HL-60/S4 treated with phorbol 12-myristate 13-acetate at 8.2 ng/mL for 4 days and 3 days (cell line): ENCODE measurements around the gene QRFPR.
"Not testable (repeated sequence)": the region's sequence is repeated elsewhere in the genome, so short reads cannot be mapped to it uniquely, and the experiment has no call there.

Experiments
- in situ Hi-C: fragments of 300-500 bp; cut with MboI; formaldehyde crosslinking; loops from 2 replicates; pipeline ENCODE4 v1.15.0; 2022; ENCODE audit warnings: low sequenced_read_pairs

The QRFPR gene

GRCh38 chr4:121380776-121381462 lies at the start of gene QRFPR:
TSS of gene QRFPR (minus strand) at chr4:121381018. CDS start at chr4:121380647, 371 bp downstream.
- in situ Hi-C loops: no loop called here

DNA sequence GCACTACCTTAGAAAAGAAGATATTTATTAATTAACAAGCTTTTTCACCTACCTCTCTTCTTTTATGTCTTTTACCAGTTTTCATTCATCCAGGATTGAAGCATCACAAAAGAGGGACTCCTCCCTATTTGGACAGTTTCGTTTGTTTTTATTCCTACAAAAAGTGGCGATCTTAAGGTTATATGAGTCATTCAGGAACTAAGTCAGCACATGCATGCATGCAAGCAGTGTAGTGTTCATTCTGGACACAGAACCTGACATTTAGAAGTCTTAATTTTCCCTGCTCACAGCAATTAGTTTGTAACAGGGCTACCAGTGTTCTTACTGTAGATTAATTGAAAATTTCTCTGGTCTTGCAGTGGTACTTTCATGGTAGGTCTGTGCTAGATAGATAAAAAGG lies 47.9 kb upstream of the QRFPR start:
- in situ Hi-C loops: no loop called here

DNA sequence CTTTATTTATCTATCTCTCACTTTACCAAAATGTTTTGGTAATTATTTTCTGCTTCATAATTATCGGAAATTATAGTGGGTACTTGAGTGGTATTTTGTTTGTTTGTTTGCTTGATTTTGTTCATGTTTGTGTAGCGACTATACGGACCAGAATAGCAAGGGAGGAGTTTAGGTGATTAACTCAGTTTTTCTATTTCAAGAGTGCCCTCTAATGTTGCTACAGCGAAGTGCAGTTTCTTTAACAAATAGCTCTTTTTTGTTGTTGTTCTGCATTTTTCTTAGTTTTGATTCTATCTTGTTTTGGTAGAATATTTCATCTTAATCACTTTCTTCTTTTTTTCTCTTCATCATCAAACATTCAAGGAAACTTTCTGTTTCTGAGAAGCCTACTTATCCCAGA lies 40.8 kb upstream of the QRFPR start:
- in situ Hi-C loops: no loop called here

DNA sequence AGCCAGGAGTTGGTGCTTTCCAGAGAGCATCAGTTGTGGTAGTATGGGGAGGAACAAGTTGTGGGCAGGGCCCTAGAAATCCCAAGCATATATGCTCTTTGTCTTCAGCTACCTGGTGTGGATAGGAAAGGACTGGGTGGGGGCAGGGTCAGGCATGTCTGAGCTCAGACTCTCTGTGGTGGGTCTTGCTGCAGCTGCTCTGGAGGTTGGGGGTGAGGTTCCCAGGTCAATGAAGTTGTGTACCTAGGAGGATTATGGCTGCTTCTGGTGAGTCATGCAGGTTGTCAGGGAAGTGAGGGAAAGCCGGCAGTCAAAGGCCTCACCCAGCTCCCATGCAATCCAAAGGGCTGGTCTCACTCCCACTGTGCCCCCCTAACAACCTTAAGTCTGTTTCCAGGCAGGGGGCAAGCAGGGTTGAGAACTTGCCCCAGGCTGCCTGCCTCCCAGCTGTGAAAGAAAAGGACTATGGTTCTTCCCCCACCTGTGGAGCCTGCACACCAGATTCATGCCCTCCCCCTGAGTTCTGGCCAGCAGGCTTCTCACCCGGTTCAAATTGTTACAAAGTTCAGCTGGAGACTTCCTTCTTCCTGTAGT lies 30.4 kb upstream of the QRFPR start:
- in situ Hi-C loops: no loop called here

DNA sequence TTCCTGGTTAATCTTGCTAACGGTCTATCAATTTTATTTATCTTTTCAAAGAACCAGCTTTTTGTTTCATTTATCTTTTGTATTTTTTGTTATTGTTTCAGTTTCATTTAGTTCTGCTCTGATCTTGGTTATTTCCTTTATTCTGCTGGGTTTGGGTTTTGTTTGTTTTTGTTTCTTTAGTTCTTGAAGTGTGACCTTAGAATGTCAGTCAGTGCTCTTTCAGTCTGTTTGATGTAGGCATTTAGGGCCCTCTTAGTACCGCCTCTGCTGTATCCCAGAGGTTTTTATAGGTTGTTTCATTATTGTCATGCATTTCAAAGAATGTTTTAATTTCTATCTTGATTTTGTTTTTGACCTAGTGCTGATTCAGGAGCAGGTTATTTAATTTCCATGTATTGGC lies 27.7 kb upstream of the QRFPR start:
- in situ Hi-C loops: not testable (repeated sequence)

DNA sequence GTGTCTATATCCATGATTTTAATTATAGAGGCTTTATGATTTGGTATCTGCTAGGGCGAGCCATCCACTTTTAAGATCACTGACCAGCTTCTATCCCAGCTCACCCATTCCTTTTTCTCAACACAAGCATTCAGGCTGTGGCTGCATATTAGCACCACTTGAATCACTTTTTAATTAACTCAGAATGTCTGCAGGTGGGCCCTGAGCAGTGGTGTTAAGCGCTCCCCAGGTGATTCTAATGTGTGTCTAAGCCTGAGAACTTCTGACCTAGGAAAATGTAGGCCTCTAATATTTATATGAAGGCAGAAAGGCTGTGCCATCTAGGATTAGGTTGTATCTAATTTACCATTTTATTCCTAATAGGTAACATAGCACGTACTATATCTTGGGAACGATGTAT lies 19.8 kb upstream of the QRFPR start:
- in situ Hi-C loops: no loop called here

DNA sequence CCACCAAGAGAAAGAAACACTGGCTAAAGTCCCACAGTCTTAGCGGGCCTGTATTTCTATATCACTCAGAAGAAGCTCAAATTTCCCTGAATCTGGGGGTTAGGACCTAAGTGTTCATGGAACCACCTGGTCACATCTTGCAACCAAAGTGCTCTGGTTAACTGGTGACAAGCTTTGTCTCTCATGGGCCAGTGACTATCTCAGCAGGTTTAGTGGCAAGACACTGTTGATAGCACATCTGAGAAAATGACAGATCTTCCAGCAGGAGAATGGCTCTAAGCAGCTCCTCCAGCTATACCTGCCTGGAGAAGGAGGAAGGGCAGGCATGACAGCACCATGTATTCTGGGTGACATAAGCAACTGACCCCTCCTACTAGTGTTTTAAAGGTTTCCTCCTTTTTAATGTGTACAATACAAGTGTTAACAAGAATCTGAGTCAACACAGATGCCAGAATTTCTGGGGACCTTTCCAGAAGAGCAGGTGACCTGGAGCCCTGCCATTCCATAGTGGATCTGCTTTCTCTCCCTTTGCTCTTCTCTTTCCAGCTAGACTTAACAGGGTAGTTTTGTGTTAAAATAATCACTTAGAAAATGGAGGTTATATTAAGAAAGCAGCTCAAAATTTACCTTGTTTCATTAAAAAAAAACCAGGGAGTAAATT lies 17.3 kb upstream of the QRFPR start:
- in situ Hi-C loops: no loop called here

- in situ Hi-C loops: no loop called here
Observed at GRCh38 chr4:121397434-121397833, 16.6 kb upstream of the QRFPR start.

DNA sequence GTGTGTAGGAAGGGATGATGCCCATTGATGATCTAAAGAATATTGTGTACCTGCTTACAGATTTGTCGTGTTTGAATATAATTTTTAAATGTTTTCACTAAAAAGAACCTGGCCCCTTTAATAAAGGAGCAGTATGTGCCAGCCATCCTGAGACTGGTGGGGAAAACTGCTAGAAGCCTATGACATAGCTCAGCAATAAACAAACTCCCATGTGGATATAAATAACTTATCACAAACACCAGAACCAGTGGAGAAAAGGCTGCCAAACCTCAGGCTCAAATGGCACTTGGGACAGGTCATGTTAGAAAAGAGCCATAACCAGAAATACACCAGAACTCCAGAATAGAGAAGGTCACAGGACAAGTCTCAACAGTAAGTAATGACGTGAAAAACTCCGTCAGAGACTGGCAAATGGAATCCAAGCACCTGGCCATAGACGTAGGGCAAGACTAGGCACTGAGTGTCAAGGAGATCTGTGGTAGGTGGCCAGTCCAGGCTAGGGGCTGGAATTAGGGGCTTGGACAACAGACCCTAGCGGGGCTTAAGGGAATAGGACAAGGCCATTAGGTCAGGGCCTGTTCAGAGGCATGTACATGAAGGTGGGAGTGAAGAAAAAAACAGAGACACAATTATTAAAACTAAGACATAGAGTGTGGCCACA lies 11.7 kb upstream of the QRFPR start:
- in situ Hi-C loops: no loop called here

- in situ Hi-C loops: no loop called here
Observed at GRCh38 chr4:121390335-121390734, 9.5 kb upstream of the QRFPR start.

GRCh38 chr4:121379276-121379675 lies 1.5 kb downstream of the QRFPR start:
- in situ Hi-C loops: no loop called here

- in situ Hi-C loops: no loop called here
Observed at GRCh38 chr4:121377076-121377475, 3.7 kb downstream of the QRFPR start.

DNA sequence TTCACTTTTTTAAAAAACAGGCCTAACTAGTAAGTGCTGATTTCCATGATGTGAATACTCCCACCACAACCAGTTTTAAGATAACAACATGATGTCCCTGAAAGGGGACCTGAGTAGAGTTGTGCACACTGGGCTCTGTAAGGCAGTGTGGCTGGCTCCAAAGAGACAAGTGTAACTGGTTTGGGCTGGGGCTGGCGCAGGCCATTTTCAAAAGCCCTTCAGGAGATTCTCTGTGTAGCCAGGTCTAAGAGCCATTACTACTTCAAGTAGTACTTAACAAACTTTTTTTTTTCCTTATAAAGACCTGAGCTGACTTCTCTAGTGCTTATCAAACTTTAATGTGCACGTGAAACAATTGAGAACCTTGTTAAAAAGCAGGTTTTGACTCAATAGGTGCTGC lies 4.3 kb downstream of the QRFPR start:
- in situ Hi-C loops: no loop called here

DNA sequence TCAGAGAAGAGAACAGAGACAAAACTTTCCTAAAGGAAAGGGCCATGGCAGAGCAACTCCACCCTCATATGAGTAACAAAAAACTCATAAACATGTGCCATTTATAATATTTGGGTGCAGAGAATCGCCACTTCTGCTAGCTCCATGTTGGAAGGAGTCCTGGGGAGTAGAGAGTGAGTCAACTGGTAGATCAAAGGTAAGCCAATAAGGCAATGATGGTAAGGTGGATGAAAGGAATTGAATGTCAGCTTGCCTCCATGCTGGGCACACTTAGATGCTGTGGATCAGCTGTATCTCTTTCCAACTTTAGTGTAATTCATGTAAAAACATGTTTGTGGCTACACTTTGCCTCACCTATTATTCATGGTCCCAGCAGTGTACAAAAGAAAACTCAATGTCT lies 4.7 kb downstream of the QRFPR start:
- in situ Hi-C loops: no loop called here

DNA sequence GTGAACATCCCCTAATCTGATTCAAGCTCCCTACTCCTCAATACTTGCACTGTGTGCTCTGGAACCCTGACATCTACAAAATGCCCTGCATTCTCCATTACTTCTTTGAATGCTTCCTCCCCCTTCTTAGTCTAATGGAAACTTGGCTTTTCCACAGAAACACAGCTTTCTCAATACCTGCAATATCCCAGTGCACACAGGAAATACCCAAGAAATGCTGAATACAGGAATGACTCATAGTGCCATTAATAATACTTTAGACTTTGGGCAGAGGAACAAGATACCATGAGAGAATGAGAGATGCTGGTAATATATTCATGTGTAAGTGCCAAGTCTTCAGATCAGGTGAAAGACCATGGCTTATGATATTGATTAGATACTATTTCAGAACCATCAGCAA lies 5.6 kb downstream of the QRFPR start:
- in situ Hi-C loops: no loop called here

GRCh38 chr4:121373841-121374240 lies 7.0 kb downstream of the QRFPR start:
- in situ Hi-C loops: no loop called here

GRCh38 chr4:121370729-121371325 lies 10.0 kb downstream of the QRFPR start:
- in situ Hi-C loops: no loop called here

GRCh38 chr4:121360495-121360894 lies 20.3 kb downstream of the QRFPR start:
- in situ Hi-C loops: no loop called here

GRCh38 chr4:121358473-121358872 lies 22.3 kb downstream of the QRFPR start:
- in situ Hi-C loops: no loop called here

GRCh38 chr4:121353213-121353612 lies 27.6 kb downstream of the QRFPR start:
- in situ Hi-C loops: no loop called here

DNA sequence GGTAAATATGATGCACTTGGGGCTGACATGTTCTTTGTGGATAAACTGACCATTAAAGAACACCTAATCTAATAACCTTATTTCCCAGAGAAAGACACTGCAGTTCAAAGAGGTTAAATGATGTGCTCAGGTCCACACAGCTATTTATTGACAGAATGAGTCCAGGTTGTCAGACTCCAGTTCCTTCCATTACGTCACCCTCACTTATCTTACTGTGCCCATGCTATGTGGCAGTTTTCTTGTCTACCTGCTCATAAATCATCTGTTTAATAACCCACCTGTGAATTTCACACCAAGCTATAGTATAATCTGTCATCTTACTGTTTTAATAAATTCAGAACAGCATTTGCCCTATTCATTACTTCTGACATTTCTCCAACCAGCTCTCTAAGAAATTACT lies 36.7 kb downstream of the QRFPR start:
- in situ Hi-C loops: no loop called here
